ENCODE measurements around the gene PRPF6.

The PRPF6 gene

DNA sequence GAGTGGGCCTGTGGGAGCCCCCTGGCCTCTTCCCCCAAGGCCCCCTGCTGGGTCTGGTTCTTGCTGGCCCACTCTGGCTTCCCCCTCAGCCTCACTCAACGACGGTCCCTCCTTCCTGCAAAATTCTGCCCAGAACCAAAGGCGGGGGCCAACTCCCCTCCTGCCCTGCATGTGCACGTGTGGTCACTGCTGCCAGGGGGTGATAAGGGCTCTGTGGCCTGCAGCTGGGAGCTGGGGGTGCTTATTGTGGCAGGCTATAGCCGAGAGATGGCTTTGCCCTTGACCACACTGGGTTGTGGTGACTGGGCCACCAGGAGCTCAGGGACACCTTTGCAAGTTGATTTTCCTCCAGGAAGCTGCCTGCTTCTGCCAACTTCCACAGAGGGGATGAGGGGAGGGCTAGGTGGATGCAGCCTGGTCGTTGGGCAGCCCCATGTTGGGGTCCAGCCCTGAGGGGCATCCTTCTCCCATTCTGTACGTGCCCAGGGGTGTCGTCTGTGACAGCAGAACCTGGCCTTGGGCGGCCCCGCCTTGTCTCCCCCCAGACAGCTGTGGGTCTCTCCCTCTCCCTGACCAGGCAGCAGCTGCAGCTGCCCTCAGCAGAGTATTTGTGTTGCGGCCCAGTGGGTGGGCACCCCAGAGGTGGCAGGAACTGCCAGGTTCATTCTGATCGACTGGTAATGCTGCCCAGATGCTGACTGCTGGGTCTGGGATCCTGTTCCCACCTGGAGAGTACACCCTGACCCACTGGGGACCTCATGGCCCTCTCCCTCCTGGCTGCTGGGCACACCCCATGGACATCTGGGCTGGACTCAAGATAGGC, 87.7 kb downstream of the PRPF6 start:
- no peak for DNase-seq

DNA sequence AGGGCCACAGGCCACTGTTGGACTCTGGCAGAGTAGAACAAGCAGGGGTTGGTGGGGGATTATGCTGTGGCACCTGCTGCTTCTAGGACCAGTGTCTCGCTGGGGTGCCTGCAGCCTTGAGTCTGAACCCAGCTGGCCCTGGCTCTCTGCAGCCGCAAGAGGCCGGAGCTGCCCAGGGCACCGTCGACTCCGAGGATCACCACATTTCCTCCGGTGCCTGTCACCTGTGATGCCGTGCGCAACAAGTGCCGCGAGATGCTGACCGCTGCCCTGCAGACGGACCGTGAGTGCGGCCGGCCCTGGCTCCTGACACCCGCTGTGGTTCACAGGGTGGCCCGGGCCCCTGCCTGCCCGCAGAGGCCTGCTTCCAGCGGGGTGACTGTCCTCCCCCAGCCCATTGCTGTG, 88.3 kb downstream of the PRPF6 start:
- DNase-seq, result no peak

DNA sequence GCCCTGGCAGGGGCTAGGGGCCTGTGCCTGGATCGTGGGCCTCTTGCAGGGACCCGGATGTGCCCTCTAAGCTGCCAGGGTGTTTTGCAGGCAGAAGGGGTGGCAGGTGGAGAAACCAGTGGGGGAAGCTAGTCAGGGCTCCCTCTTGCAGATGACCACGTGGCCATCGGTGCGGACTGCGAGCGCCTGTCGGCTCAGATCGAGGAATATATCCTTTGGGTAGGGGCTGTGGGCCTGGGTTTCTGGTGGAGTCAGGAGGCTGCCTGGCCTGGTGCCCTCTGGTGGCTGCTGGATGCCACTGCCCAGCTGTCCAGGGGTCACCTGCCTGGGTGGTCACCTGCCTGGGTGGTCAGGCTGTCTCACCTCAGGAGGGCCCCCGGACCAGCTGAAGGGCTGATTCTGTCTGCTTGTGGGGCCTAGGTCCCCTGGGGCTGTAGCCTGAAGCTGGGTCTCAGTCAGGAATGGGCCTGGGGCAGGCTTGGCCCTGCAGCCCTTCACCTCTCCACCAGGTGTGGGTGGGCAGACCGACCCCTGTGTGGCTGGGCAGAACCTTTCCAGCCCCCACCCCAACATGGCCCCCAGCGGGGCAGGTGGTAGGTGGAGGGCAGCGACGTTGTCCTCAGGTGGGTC, 88.8 kb downstream of the PRPF6 start:
- DNase-seq, result no peak

DNA sequence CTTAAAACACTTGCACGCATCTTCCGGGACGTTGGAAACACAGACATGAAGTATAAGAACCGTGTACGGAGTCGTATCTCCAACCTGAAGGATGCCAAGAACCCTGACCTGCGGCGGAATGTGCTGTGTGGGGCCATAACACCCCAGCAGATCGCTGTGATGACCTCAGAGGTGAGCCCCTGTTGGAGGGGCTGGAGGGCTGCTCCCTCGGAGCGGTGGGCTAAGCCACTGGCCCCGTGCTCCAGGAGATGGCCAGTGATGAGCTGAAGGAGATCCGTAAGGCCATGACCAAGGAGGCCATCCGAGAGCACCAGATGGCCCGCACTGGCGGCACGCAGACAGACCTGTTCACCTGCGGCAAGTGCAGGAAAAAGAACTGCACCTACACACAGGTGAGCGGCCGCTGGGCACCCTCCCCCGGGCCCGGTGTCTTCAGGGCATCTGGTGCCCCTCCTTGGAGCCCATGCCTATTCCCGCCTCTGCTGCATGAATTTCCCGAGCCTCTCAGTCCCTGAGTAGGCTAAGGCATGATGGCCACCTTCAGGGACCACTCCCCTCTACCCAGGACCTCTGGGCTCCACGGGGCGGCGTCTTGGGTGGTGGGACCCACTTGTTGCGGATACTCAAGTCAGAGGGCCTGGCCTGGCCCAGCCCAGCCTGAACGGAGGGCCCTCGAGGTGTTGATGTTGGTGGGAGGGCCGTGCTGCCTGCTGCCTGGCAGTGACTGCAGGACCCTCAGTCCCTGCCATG, 89.5 kb downstream of the PRPF6 start:
- no peak for DNase-seq

DNA sequence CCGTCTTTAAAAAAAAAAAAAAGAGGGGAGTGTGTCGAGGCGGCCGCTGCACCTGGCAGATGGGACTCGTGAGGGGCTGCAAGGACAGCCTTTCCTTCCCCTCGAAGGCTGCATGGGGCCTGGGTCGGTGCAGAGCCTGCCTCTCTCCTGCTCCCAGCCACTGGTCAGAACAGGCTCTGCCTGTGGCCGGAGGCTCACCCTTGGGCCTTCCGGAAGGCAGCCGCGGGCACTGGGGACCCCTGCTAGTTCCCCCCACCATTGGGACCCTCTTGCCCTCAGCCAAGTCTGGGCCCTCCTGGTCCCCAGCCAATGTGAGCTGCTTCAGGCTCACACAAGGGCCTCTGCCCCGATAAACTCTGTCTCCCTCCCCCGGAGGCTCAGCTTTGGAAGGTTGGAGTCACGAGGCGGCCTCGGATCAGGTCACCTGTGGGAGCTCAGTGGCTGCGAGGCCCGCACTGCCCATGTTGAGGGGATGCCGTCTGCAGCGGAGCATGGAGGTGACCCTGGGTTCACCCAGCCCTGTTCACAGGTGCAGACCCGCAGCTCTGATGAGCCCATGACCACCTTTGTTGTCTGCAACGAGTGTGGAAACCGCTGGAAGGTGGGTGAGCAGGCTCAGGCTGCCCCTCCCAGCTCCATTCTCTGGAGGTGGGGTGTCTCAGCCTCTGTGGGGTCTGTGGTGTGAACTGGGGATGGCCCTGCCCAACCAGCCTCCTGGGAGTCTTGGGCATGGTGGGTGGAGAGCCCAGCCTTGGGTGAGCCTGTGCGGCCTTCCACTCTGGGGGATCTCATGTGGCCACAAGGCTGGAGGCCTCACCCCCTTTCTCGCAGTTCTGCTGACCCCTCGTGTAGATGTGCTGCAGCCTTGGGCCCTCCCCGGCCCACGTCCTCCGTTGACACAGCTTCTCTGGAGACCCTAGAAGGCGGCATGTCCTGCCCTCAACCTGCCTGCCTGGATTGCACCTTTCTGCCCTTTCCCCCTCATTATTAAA, 90.7 kb downstream of the PRPF6 start:
- no peak for DNase-seq

DNA sequence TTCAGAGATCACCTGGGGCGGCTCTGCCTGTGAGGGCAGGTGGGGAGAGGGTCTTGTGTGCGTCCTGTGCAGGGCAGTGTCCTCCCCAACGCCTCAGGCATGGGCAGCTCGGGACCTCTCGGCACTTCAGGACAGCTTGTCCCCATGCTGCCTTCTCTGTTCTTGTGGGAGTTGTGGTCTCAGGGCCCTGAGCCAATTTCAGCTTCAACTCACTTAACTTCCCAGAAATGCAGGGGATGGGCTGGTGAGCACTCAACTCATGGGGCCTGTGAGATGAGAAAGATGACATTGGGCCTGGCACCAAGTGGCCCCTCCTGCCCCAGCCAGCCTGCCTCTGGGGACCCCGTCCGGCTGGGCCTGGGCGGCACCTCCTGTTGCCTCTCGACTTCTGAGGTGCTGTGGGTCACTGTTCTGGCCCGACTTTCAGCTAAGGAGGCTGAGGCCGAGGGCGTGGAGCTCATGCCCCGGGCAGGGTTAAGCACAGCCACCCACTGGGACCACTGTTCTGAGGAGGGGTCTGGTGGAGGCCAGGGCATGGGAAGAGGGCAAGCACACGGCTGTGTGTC, 91.6 kb downstream of the PRPF6 start:
- no peak for DNase-seq

DNA sequence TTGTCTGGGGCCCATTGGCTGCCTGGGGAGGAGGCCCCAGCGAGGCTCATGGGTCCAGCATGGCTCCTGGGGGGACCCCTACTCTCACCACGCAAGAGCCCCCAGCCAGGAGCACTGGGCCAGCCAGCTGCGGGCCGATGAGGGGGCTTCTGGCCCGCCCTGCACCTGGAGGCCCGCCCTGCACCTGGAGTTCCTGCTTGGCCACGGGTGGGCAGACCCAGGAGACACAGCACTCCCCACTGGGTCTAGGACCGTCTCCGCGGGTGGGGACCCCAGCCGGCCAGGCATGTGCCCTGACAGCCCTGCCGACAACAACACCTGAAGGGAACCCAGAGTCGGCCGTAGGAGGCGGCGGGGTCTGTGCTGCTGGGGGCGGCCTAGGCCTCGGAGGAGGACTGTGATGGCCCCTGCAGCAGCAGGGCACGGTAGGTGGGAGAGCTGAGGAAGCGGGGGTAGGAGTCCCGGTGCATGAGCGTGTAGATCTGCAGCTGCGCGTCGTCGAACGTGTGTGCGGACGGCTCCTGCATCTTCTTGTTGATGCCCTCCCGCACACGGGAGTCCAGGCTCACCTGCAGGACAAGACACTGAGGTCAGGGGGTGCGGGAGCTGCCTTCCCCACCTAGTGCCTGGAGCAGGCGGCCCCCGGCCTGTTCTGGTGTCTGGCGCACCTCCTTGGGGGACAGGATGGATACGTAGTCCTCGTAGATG, 92.7 kb downstream of the PRPF6 start:
- DNase-seq, result no peak

DNA sequence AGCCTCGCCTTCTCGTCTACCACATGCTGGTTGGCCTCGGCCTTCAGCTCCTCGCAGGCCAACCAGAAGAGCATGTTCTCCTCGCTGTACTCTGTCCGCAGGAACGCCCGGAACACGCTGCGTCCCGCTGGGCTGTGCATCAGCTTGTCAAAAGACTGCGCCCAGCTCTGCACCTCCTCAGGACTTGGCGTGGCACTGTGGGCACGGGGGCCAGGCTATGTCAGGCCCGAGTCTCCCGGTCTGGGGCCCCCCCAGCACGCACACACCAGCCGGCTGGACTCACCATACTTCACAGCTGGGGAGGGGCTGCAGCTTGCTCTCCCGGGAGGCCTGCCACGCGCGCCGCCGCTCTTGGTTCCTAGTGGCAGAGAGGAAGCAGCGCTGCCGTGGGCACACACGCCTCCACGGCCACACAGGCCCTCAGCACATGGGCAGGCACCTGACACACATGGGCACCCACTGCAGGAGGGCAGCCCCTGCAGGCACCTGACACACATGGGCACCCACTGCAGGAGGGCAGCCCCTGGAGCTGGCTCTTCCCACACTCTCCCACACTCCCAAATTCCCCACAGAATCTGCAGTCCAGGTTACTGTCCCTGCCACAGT, 93.4 kb downstream of the PRPF6 start:
- DNase-seq, result no peak

DNA sequence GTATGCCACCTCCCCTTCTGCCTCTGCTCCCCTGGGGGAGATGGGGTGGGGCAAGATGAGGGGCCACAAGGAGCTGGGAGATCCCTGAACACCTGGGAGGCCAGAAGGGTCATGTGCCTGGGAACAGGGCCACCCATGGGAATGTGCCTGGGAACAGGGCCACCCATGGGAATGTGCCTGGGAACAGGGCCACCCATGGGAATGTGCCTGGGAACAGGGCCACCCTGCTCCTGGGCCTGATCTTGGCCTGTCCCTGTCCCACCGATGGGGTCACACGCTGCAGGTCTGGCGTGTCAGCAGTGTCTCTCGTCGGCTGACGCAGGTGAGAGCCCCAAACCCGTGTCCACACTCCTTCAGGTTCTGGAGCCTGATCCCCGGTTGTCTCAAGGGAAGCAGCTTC, 94.0 kb downstream of the PRPF6 start:
- DNase-seq, result no peak

DNA sequence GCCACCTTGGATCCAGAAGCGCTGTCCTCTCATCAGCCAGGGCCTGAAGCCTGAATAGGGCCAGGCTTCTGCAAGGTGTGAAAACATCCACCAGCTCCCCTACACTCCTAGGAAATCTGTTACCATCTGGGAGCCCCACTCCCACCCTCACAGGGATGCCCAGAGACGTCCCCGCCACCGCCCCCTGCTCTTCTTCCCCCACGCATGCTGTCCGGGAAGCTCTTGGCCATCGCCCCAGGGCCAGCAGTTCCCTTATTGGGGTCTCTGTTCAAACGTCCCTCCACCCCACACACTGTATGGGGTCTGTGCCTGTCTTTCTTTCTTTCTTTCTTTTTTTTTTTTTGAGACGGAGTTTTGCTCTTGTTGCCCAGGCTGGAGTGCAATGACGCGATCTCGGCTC, 94.6 kb downstream of the PRPF6 start:
- DNase-seq, result no peak

DNA sequence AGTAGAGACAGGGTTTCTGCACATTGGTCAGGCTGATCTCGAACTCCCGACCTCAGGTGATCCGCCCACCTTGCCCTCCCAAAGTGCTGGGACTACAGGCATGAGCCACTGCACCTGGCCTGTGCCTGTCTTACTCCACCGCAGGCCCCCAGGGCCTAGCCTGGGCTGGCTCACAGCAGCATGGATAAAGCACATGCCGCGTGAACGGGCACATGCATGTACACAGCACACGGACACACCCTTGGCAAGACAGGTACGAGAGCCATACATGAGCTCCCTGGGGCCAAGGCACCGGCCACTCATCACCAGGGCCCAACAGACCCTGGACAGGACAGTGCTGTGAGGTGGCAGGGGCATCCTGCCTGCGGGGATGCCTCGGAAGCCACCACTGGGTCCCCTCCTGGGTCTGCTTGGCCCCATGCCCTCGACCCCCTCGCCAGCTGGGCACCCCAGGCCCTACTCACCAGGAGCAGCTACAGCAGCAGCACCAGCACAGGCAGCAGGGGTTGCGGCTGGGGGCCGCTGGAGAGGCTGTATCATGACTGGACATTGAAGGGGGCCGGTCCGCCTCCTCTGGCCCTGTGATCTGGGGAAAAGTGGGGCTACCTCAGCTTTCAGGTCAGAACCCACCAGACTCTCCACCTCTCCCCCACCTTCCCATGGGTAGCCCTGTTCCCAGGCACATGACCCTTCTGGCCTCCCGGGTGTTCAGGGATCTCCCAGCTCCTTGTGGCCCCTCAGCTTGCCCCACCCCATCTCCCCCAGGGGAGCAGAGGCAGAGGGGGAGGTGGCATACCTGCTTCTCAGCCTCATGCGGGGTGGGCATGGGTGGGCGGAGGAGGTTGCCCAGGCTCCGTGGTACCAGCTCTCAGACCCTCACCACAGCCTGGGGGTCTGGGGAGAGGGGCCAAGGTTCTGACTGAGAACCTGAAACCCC, 95.4 kb downstream of the PRPF6 start:
- no peak for DNase-seq

DNA sequence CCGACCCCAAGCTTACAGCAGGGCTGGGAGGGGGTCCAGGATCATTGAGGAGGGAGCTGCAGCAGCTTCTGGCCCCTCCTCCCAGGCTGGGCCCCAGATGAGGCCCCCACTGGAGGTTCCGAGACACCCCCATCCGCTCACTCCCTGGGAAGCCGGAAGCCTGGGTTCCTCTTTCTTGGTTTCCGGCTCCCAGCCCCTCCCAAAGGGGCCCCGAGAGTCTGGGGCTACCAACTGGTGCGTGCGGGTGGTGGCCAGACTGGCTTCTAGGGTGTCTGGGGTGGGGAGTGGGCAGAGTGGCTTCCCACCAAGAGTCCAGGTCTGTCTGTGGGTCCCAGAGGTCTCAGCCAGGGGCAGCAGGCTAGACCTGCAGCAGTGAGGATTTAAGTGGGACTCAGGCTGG, 96.2 kb downstream of the PRPF6 start:
- DNase-seq, result no peak

DNA sequence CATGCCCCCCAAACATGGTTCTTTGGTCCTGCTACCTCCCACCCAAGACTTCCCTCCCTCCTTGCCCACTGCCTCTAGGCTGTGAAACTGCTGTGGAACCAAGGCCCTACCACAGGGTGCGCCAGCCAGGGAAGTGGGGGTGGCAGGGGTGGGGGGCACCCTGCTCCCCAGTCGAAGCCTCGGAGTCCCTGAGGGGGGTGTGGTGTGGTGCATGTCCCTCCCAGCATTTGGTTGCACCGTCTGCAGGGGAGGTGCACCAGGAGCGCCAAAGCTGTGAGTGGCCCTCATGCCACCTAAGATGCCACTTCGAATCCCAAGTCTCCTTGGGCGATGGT, 96.6 kb downstream of the PRPF6 start:
- DNase-seq, result no peak

DNA sequence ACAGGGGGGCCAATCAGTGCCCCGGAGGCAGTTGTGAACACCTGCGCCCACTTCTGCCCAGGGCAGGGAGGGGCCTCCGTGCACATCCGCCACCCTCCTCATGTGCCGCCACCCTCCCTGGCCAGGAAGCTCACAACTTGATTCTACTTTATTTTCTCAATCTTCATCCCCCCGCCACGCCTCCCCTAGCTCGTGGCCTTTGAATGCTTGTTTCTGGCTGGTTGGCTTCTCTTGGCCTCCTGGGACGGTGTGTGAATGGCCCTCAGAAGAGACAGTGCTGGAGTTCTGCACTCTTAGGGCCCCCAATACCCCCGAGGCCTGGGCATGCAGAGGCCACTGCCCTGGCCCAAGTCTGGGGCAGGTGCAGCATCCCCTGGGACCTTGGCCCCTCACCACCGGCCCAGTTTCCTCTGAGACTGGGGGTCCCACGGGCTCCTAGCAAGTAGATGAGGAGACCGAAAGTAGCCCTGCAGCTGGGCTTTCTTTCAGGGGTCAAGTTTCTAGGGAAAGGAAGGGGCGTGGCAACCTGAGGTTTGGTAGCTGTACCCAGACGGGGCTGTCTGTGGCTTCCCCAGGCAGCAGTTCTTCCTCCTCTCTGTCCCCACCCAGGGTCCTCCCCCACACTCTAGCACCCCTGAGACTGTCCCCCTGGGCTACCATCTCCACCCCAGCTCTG, 97.1 kb downstream of the PRPF6 start:
- DNase-seq, result no peak

DNA sequence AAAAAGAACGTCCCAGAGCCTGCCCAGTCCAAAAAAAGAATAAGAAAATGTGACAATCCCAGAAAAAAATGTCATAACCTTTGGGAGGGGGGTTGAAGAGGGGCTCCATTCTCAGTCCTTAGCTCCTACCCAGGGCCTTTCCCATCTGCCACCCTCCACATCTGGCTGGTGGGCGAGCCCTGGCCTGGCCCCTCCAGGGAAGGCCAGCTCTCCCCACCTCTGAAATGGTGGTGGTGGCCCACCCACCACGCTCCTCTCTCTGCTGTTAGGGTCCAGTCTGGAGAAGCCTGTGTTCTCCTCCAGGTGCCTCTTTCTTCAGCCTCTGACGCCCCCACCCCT, 98.0 kb downstream of the PRPF6 start:
- DNase-seq, result no peak

DNA sequence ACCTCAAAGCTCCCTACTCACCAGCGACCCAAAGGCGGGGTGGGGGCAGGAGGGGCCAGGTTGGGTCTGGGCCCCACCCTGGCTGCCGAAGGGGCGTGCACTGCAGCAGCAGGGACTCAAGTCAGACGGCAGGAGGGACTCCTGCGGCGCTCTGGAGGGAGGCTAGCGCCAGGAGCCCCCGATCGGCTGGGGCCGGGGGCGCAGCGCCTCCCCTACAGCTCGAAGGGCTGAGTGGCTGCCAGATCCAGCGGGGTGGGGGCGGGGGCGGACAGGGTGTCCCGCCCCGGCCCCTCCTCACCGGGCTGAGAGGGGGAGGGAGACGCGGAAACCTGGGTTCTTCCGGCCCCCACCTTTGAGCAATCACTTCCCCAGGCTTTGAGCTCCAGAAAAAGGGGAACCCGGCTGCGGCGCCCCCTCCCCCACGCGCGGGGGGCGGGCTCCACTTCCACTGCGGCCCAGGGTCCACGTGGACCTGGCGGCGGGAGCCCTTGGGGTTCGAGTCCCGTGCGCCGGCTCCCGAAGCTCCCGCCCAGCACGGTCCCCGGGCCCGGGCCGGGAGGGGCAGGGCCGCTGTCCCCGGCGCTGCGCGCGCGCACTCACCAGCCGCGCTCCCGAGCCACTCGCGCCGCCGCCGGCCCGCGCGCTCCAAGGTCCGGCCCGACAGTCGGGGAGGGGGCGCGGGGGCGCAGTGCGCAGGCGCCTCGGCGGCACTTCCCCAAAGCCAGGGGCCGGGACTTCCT, 98.5 kb downstream of the PRPF6 start, which contains the start of gene RGS19:
Gene RGS19, minus strand, starts transcription at position 246 of the 740 bp plus-strand sequence. CDS start 2,632 bp downstream, outside the sequence.
- DNase-seq, result peak in 1 of 2 experiments; percentile 31

DNA sequence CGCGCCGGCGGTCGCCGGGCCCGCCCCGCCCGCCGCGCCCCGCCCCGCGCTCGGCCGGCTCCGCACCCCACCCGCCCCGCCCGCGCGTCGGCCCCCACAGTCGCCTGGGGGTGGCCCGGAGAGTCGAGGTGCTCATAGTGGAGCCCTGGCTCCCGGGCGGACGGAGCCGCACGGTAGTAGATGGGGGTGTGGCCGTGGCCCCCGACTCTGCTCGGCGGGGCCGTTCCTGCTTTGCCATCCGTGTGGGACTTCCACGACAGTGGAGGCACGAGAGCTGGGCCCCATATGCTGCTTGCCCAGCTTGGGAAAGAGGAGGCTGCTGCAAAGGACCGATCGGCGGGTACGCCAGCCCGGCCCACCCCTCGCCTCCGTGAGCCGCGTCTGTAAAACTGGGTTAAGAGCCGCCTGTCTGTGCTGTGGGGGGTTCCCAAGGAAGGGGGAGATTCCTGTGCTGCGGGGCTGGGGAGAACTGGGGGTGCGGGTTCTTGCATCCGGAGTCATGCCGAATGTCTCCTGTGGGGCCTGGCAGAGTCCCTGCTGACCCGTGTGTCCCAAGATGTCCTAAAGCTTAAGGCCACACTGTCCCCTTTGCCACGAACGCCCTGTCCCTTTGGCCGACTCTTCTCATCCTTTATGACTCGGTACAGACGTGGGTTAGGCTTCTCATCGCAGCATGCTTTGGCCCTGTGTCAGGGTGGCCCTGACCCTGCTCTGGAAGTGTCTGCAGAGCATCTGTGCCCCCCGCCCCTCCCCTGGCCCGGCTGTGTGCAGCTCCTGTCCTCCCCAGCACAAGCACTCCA, 99.3 kb downstream of the PRPF6 start, which contains the start of gene OPRL1:
Gene OPRL1, plus strand, starts transcription at position 70 of the 800 bp plus-strand sequence. CDS start 12,639 bp downstream, outside the sequence.
- no peak for DNase-seq
